Measurements from ENCODE around the gene DDX60. TPM values are rescaled to one million over a fixed set of nuclear protein-coding genes. Genes with fewer than 3 reads are reported as not detected.

The DDX60 gene
- total and polyA plus RNA-seq, 3 donors from 2014 or later, result 5.3 to 26.5 (median 22.2) TPM

- no peak for DNase-seq
- intact Hi-C loops (cut with DNase I; ENCODE audit: low total_unique reads), result no loop called here
- Histone ChIP-seq H3K27me3 (no peaks in the 10 kb centered on the region), H3K4me1 (no peaks in the 10 kb centered on the region), H3K9me3 (no peaks in the 10 kb centered on the region), H3K27ac (no peak overlapping the region), H3K4me3 (no peak overlapping the region), H3K36me3 (ENCODE audit: low read depth, missing control alignments) (no peaks in the 10 kb centered on the region)
- TF ChIP-seq POLR2A (IDR thresholded peaks at IDR 0.05) (no peak), CTCF (IDR thresholded peaks at IDR 0.05) (no peak)
Measured at GRCh38 chr4:168197926-168198325, 120.6 kb downstream of the DDX60 start.

GRCh38 chr4:168188754-168189153 lies 129.8 kb downstream of the DDX60 start:
- TF ChIP-seq POLR2A (IDR thresholded peaks at IDR 0.05) (no peak), CTCF (IDR thresholded peaks at IDR 0.05) (no peak)
- Histone ChIP-seq H3K4me3 (no peak overlapping the region), H3K36me3 (ENCODE audit: low read depth, missing control alignments) (no peaks in the 10 kb centered on the region), H3K27me3 (no peaks in the 10 kb centered on the region), H3K27ac (no peak overlapping the region), H3K9me3 (no peaks in the 10 kb centered on the region), H3K4me1 (no peaks in the 10 kb centered on the region)
- WGBS, 2 donors, result 62 to 88% methylated on average over 1 of the region's 1 CpG
- intact Hi-C loops (cut with DNase I; ENCODE audit: low total_unique reads), result no loop called here
- no peak for DNase-seq

- Histone ChIP-seq H3K4me3 (no peak overlapping the region), H3K4me1 (no peaks in the 10 kb centered on the region)
Measured at GRCh38 chr4:168183717-168184571, 134.6 kb downstream of the DDX60 start.

GRCh38 chr4:168177546-168178149 lies 140.9 kb downstream of the DDX60 start:
- WGBS, 2 donors, result 88 to 90% methylated on average over 5 of the region's 5 CpGs

More at GRCh38 chr4:168183717-168184571, 134.6 kb downstream of the DDX60 start:
- Histone ChIP-seq H3K27me3 (no peaks in the 10 kb centered on the region), H3K9me3 (no peaks in the 10 kb centered on the region), H3K27ac (peak overlapping the region in 1 of 2 donors; percentile 15), H3K36me3 (ENCODE audit: low read depth, missing control alignments) (no peaks in the 10 kb centered on the region)
- 27 to 28% methylated on average over 6 of the region's 6 CpGs for WGBS, 2 donors
- TF ChIP-seq POLR2A (IDR thresholded peaks at IDR 0.05), result no peak
- peak; percentile 12 to 50 (median 32) for TF ChIP-seq CTCF (IDR thresholded peaks at IDR 0.05)
- DNase-seq, result no peak
- intact Hi-C loops (cut with DNase I; ENCODE audit: low total_unique reads), result no loop called here

More at GRCh38 chr4:168177546-168178149, 140.9 kb downstream of the DDX60 start:
- Histone ChIP-seq H3K4me3 (no peak overlapping the region), H3K36me3 (ENCODE audit: low read depth, missing control alignments) (no peaks in the 10 kb centered on the region), H3K4me1 (no peaks in the 10 kb centered on the region), H3K27me3 (no peaks in the 10 kb centered on the region), H3K9me3 (no peaks in the 10 kb centered on the region), H3K27ac (no peak overlapping the region)
- DNase-seq, result no peak
- TF ChIP-seq POLR2A (IDR thresholded peaks at IDR 0.05) (no peak), CTCF (IDR thresholded peaks at IDR 0.05) (no peak)
- intact Hi-C loops (cut with DNase I; ENCODE audit: low total_unique reads), result no loop called here
